Activated B cell treated with CpG ODN at 0.5 μM for 24 hours (primary cell): ENCODE measurements around the gene CENPB. TPM values are rescaled to one million over a fixed set of nuclear protein-coding genes. Genes with fewer than 3 reads are reported as not detected.
A peak's percentile ranks its signal among the peaks of the same experiment; 100 is the strongest.

Experiments used
- ATAC-seq: fragments of 200-7000 bp; cut with Tn5 transposase; one replicate; pipeline ENCODE4 v1.10.0; 2021; ENCODE audit warnings: low read depth, mild to moderate bottlenecking, moderate library complexity
- CTCF ChIA-PET: fragments of 350-600 bp; sonication (Branson Sonifier 250); formaldehyde crosslinking; loops from one replicate; lab custom pipeline; 2021; ENCODE audit warnings: antibody characterized with exemption; lab: Charles Lee
- POLR2A ChIA-PET: fragments of 350-600 bp; sonication (Branson Sonifier 250); formaldehyde crosslinking; loops from one replicate; lab custom pipeline; 2021; ENCODE audit warnings: antibody characterized with exemption; lab: Charles Lee
- DNase-seq: peaks from one replicate; pipeline ENCODE4 v3.0.0; 2022
- H3K27ac Mint-ChIP-seq: one replicate; pipeline ENCODE4 v1.8.0; 2020; ENCODE audit warnings: mixed read lengths
- H3K27me3 Mint-ChIP-seq: one replicate; pipeline ENCODE4 v1.8.0; 2021; ENCODE audit warnings: mixed read lengths
- H3K36me3 Mint-ChIP-seq: one replicate; pipeline ENCODE4 v1.8.0; 2021; ENCODE audit warnings: low read depth, mixed read lengths
- H3K4me1 Mint-ChIP-seq: one replicate; pipeline ENCODE4 v1.8.0; 2021; ENCODE audit warnings: mixed read lengths
- H3K4me3 Mint-ChIP-seq: one replicate; pipeline ENCODE4 v1.8.0; 2020; ENCODE audit warnings: mild to moderate bottlenecking, mixed read lengths
- H3K9me3 Mint-ChIP-seq: one replicate; pipeline ENCODE4 v1.8.0; 2020; ENCODE audit warnings: mixed read lengths
- CTCF ChIP-seq: fragments of 200-600 bp; IDR thresholded peaks from one replicate; pipeline ENCODE4 v1.8.0; 2022; ENCODE audit warnings: antibody characterized with exemption, mild to moderate bottlenecking
- intact Hi-C: fragments of 100-400 bp; cut with micrococcal nuclease; formaldehyde crosslinking; loops from one replicate; pipeline ENCODE4 v1.15.1; 2024
- total RNA-seq: library from RNA; stranded (reverse); gene quantifications from 2 replicates; pipeline ENCODE4 v1.2.3, GENCODE V29; 2022

The CENPB gene
- total RNA-seq, 1 donor from 2014 or later: 51.7 TPM

GRCh38 chr20:3788685-3789155 is 2.2 kb upstream of the CENPB start:
- ChIA-PET CTCF (interaction anchor here (0.7 to 4.7 kb wide), 5 partner anchors 29 to 296 kb away, joined by 3 to 46 read pairs (median 5); partner anchors contain the start of gene AP5S1), POLR2A (interaction anchor here (0.7 to 4.9 kb wide), 3 partner anchors 11 to 1403 kb away, joined by 3 to 65 read pairs (median 12); partner anchors contain the start of gene AP5S1)
- no peak for TF ChIP-seq CTCF
- intact Hi-C loops: no loop called here
- Mint-ChIP-seq H3K36me3 (peaks cover 7% of the 10 kb centered on the region), H3K4me3 (peak overlapping the region; percentile 66), H3K4me1 (peaks cover 24% of the 10 kb centered on the region), H3K27ac (no peak overlapping the region), H3K9me3 (no peaks in the 10 kb centered on the region), H3K27me3 (no peaks in the 10 kb centered on the region)
- DNase-seq (no peak), ATAC-seq (no peak)

GRCh38 chr20:3787324-3788014 is 929 bp upstream of the CENPB start:
- H3K27ac Mint-ChIP-seq: peak overlapping the region; percentile 50
- intact Hi-C loops: loop anchor here (2.0 kb wide), 1 partner anchor 59 kb away; the partner anchor contains the start of gene MAVS
- no peaks in the 10 kb centered on the region for H3K9me3 Mint-ChIP-seq
- CTCF ChIA-PET: interaction anchor here (0.8 to 4.7 kb wide), 7 partner anchors 10 to 298 kb away, joined by 3 to 46 read pairs (median 4); partner anchors contain the start of genes ADISSP and AP5S1
- no peak for TF ChIP-seq CTCF
- no peak for ATAC-seq
- H3K36me3 Mint-ChIP-seq: peaks cover 7% of the 10 kb centered on the region
- no peak for DNase-seq
- H3K4me3 Mint-ChIP-seq: peak overlapping the region; percentile 56
- no peaks in the 10 kb centered on the region for H3K27me3 Mint-ChIP-seq
- H3K4me1 Mint-ChIP-seq: peaks cover 24% of the 10 kb centered on the region
- POLR2A ChIA-PET: interaction anchor here (0.6 to 4.9 kb wide), 10 partner anchors 8 to 1155 kb away, joined by 3 to 65 read pairs (median 8); partner anchors contain the start of genes ADISSP, AP5S1, CDC25B and MAVS

- CTCF ChIA-PET: interaction anchor here (0.6 to 4.7 kb wide), 7 partner anchors 8 to 299 kb away, joined by 3 to 46 read pairs (median 6); partner anchors contain the start of genes ADISSP and AP5S1
- intact Hi-C loops: loop anchor here (1.0 to 2.0 kb wide), 6 partner anchors 9 to 299 kb away; partner anchors contain the start of genes AP5S1 and MAVS
Observed at GRCh38 chr20:3786126-3786484, 435 bp downstream of the CENPB start.

DNA sequence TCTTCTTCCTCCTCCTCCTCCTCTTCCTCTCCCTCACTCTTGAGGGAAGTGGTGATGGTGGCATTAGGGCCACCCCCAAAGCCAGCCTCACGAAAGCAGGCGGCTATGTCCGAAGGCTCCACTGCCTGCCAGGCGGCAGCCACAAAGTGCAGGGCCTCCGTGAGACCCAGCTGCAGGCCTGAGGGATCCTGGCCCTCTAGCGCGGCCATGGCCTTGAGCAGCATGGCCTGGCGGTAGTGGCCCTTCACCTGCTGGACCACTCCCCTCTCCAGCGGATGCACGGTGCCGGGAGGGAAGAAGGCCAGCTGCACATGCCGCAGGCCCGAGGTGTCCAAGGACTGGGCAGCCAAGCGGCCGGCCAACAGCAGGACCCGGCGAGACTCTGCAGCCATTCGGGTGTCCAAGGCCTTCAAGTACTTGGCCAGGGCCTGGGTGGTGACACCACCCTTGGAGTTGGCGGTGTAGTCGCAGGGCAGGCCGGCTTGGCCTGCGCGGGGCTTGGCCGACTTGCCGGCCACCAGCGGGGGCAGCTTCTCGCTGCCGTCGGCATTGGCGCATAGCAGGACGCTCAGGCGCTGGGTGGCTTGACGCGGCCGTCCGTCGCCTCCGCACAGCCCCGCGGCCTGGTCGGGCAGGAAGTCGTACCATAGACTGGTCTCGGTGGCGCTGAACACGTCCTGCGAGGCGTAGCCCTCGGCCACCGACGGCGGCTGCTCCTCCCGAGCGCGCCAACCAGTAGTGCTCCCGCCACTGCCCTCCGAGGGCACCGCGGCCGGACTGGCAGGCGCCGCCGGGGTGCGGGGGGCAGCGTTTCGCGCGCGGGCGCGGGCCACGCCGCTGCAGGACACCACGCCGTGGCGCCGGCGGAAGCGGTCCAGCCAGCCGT is 1.1 kb downstream of the CENPB start:
- POLR2A ChIA-PET: interaction anchor here (0.5 to 4.9 kb wide), 8 partner anchors 8 to 73 kb away, joined by 3 to 65 read pairs (median 10); partner anchors contain the start of genes ADISSP, AP5S1, CDC25B and MAVS

More at GRCh38 chr20:3786126-3786484, 435 bp downstream of the CENPB start:
- Mint-ChIP-seq H3K27ac (peak overlapping the region; percentile 70), H3K4me3 (peak overlapping the region; percentile 82), H3K9me3 (no peaks in the 10 kb centered on the region), H3K4me1 (peaks cover 31% of the 10 kb centered on the region), H3K27me3 (no peaks in the 10 kb centered on the region), H3K36me3 (peaks cover 7% of the 10 kb centered on the region)
- DNase-seq (no peak), ATAC-seq (peak; percentile 10)
- TF ChIP-seq CTCF: no peak
- POLR2A ChIA-PET: interaction anchor here (0.5 to 4.9 kb wide), 10 partner anchors 9 to 72 kb away, joined by 3 to 65 read pairs (median 10); partner anchors contain the start of genes ADISSP, AP5S1, CDC25B and MAVS

More for the DNA sequence above, 1.1 kb downstream of the CENPB start:
- no peak for TF ChIP-seq CTCF
- H3K36me3 Mint-ChIP-seq: peaks cover 7% of the 10 kb centered on the region
- peaks cover 37% of the 10 kb centered on the region for H3K4me1 Mint-ChIP-seq
- intact Hi-C loops: loop anchor here (1.0 to 2.0 kb wide), 6 partner anchors 10 to 300 kb away; partner anchors contain the start of genes AP5S1 and MAVS
- H3K27ac Mint-ChIP-seq: no peak overlapping the region
- no peak overlapping the region for H3K4me3 Mint-ChIP-seq
- no peak for ATAC-seq
- no peaks in the 10 kb centered on the region for H3K27me3 Mint-ChIP-seq
- DNase-seq: no peak
- no peaks in the 10 kb centered on the region for H3K9me3 Mint-ChIP-seq
- CTCF ChIA-PET: interaction anchor here (1.1 to 4.7 kb wide), 5 partner anchors 8 to 300 kb away, joined by 3 to 46 read pairs (median 13); partner anchors contain the start of genes ADISSP and AP5S1
